HG02885 (cell line): ENCODE measurements around the gene RSL24D1.
A peak's percentile ranks its signal among the peaks of the same experiment; 100 is the strongest.
"Not testable (repeated sequence)": the region's sequence is repeated elsewhere in the genome, so short reads cannot be mapped to it uniquely, and the experiment has no call there.

Source experiments
- ATAC-seq: cut with Tn5 transposase; IDR thresholded peaks from one replicate; pipeline ENCODE4 v1.9.1; 2021; ENCODE audit warnings: mild to moderate bottlenecking; ENCODE audit not compliant: unreplicated experiment, poor library complexity

The RSL24D1 gene

DNA sequence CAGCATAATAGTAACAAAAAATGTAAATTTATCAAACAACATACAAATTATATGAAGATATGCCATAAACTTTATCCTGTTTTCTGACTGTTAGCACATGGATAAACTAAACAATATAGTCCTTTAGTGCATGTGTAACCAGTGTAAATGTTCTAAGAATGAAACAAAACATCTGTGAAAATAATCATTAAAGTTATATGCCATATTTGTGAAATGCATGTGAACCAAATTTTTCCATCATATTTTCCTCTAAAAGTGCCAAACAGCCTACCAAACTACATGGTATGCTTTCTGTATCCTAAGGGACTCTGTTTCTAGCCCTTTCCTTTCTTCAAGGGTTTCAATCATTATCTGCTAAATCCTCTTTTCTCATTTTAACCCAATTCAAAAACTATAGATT, 23.9 kb upstream of the RSL24D1 start:
- ATAC-seq = no peak

DNA sequence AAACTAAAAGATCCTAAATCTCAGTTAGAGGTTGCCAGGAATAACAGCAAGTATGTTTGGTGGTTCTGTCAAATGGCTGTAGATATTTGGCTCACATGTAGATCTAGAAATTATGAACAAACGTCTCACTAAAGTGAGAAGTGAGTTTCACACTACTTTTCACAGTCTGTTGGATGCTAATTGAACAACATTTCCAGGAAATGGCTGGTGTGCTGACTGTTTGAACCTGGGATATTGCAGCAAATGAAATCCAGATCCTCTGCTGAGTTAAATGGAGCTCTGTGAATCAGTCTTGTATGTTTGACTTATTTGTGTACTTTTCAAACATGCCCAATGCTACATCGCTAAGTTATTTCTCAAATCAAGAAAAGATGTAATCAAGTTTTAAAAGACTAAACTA, 21.3 kb upstream of the RSL24D1 start:
- no peak for ATAC-seq

DNA sequence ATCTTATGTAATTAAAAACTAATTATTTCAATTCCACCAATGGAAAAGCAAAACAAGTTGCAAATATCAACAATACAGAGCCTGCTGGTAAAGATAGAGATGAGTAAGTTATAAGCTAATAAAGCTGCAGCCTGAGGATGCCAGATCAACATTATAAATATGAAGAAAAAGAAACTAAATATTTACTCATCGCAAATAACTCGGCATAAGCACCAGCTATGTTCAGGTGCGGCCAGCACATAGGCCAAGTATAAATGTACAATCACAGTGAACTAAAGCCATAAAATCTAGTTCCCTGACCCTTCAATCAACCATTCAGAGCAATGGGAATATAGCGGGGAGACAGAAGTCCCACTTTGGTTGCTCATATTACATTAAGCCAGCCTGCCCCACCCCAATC, 7.7 kb upstream of the RSL24D1 start:
- no peak for ATAC-seq

DNA sequence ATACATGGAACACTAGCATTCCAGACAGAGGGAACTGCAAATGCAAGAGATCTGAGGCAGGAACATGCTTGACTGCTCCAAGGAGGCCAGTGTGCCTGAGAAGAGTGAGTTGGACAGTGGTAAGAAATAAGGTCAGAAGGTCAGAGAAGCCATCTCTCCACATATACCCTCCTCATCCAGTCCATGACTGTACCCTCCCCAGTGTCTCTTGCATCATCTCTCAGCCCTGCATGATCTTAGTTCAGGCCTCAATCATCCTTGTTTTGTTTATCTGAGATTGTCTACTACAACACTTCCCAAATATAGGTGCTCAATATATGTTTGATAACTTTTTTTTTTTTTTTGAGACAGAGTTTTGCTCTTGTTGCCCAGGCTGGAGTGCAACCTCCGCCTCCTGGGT, 5.5 kb upstream of the RSL24D1 start:
- no peak for ATAC-seq

DNA sequence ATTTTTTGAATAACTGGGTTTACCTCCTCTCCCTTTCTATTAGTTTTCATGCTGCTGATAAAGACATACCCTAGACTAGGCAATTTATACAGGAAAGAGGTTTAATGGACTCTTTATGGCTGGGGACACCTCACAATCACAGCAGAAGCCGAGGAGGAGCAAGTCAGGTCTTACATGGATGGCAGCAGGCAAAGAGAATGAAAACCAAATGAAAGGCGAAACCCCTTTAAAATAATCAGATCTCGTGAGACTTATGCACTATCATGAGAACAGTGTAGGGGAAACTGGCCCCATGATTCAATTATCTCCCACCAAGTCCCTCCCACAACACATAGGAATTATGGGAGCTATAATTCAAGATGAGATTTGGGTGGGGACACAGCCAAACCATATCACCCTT, 2.0 kb upstream of the RSL24D1 start:
- no peak for ATAC-seq

DNA sequence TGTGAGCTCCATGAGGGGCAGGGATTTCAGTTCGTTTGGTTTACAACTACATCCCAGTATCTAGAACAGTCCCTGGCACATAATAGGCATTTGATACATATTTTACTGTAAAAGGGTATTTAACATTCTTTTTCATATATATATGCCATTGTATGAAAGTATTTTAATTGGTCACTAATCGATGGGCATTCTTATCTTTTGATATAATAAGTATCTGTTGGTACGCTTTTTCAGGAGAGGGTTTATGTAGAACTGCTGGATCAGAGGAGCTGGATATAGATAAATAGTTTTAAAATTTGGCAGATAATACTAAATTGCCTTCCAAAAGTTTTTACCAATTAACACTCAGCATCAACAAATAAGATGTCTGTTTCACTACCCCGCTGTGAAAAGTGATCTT, 978 bp upstream of the RSL24D1 start:
- no peak for ATAC-seq

DNA sequence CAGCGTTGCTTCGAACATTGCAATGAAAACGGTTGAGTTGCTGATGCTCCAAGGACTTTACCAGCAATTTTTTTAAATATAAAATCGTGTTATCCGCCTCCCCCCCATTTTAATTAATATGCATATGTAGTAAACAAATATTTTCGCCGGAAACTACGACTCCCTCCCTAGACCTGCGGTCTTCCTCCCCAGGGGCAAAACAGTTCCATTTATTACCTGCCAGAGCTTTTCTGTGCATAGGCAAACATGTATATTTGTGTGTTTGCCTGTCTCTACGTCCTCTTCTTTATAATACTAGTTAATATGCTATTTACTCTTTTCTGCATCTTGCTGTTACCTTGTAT, 593 bp upstream of the RSL24D1 start:
- ATAC-seq = peak; percentile 22

DNA sequence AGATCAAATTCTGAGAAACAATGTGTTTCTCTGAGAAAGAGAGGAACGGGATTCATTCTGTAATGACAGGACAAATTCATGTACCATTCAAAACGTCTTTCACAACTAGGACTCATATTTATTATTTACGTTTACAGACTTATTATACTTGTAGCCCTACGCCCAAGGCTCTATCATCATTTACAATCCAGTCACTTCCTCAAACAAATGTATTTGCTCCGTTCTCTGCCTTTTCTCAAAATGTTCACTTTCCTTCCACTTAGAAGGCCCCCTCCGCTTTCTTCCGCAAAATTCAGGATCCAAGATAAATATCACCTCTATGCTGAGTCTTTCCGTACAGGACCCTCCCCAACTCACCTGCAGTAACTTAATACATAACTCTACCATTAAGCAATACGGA, 745 bp downstream of the RSL24D1 start:
- ATAC-seq = no peak

DNA sequence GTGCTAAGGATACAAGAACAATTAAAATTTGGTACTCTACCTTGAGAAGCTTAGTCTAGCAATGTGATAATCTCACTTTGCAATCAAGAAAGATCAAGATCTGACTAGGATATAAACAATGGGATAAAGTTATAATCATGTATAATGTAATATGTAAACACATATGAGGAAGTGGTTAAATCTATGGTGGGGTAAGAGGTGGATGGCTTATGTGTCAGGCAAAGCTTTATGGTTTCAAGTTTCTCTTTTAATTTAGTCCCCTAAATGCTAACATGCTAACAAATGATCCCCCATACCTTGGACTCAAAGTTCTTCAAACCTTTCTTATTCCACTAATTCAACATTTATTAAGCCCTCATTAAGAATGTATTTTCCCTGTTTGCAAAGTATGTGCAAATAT, 2.5 kb downstream of the RSL24D1 start:
- ATAC-seq = no peak

DNA sequence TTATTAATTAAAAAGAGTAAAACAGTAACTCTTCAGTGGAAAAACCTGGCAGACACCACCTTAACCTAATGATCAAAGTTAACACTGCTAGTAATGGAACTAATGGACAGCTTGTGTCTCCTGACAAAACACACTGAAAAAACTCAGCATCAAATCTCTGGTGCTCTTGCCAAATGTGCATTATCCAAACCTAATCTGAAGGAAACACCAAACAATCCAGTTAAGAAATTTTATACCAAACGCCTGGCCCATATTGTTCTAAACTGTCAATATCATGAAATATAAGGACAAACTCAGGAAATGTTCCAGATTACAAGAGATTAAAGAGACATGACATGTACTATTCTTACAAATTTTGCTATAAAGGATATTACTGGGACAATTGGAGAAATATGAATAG, 10.4 kb downstream of the RSL24D1 start:
- ATAC-seq = no peak

DNA sequence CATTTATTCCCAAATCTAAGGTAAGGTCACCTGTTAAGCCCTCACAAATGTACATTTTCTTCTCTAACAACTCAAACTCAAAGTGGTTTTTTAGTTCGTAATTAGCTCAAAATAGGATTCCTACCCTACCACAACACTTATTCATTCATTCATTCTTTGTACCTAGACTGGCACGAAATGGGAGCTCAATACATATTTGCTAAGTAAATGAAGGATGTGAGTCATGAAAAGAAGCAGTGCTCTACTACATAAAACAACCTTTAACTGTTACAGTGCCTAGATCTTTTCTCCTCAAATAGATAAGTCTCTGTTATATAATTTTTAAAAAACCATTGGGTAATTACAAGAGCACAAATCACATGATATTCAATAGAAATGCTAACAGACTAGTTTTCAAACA, 13.1 kb downstream of the RSL24D1 start:
- no peak for ATAC-seq

DNA sequence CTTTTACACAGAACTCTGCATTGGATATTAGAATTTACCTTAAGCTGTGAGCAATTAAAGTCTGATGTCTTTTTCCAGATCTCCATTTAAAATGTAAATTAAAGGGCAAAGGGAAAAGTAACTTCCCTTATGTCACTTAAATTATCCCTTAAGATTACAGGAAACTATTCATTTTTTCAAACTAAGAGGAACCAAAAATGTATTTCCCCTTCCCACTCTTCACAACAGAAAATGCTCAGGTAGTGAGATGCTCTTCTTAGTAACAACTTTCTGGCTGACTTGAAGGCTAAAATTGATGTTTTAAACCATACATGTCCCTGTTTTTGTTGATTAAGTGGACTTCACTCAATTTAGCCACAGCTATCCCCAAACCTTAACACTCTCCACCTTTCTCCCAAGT, 17.6 kb downstream of the RSL24D1 start:
- no peak for ATAC-seq

DNA sequence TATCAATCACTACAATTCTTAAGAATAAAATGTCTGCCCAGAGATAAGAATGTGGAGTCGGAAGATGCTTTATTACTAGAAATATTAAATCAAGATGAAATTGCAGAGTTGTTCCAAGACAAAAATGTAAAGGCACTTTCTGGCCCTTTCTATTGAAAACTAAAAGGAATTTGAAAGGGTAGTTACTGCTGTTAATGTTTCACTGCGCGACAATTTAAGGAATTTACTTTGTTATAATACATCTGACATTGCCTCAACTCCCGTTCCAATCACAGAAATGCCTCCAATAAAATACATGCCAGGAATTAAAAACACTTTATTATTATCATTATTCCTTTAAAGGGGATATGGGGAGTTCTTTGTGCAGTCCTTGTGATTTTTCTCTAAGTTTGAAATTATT, 26.4 kb downstream of the RSL24D1 start:
- no peak for ATAC-seq

DNA sequence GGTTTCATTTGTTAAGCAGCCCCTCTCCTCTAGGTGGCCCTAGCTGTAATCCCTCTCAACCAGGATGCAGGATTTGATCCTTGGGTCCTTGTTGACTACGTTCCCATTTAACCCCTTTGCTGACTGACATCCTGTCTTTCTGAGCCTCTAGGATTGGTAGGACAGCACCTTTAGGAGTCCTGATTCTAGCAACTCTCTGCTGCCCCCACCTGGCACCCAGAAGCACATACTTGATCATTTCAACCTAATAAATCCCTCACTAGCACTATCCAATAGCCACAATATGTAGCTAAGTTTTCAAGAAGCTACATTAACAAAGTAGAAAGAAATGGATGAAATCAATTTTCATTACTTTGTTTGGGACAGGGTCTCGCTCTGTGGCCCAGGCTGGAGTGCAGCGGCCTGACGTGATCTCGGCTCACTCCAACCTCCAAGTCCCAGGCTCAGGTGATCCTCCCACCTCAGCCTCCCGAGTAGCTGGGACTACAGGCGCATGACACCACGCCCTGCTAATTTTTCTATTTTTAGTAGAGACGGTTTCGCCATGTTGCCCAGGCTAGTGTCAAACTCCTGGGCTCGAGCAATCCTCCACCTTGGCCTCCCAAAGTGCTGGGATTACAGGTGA, 28.3 kb downstream of the RSL24D1 start:
- ATAC-seq = peak; percentile 95

DNA sequence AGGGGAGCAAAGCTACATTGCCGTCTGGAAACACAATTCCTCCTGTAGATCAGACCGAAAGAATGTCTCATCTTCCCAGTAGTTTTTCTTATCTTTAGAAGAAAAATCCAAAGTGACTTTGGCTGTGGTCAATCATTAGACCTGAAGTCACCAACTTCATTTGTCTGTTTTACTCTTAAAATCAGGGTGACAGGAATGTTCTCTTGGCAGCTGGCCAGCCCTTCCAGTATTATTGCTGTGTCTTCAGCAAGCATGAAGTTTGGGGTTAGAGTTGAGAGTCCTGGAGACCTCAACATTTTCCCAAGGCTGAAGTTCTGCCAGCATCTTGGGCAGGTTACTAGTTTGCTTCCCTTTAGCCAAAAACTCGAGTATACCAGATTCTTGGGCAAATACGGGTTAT, 32.5 kb downstream of the RSL24D1 start:
- no peak for ATAC-seq

DNA sequence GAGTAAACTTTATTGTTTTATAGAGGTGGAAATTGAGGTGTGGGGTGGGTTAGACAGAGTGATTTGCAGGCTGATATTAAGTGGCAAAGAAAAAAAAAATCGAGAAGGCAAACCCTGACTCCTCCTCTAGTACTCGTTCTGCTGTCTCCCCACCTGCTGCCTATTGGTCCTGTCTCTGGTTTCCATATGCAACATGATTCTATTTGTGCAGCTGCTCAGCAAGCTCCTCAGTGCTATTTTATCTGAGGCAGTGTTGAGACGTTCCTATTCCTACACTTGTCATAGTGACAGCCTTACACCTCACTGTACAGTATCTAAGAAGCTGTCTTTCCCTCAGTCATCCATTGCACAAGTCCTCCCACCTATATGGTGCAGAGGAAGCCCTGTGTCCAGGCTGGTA, 45.1 kb downstream of the RSL24D1 start:
- ATAC-seq = no peak

DNA sequence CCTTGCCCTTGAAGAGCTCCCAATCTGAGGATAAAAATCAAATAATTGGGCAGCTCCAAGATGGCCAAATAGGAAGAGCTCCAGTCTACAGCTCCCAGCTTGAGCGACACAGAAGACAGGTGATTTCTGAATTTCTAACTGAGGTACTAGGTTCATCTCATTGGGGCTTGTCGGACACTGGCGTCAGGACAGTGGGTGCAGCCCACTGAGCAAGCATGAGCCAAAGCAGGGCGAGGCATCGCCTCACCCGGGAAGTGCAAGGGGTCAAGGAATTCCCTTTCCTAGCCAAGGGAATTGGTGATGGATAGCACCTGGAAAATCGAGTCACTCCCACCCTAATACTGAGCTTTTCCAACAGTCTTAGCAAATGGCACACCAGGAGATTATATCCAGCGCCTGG, 53.6 kb downstream of the RSL24D1 start:
- ATAC-seq = not testable (repeated sequence)

DNA sequence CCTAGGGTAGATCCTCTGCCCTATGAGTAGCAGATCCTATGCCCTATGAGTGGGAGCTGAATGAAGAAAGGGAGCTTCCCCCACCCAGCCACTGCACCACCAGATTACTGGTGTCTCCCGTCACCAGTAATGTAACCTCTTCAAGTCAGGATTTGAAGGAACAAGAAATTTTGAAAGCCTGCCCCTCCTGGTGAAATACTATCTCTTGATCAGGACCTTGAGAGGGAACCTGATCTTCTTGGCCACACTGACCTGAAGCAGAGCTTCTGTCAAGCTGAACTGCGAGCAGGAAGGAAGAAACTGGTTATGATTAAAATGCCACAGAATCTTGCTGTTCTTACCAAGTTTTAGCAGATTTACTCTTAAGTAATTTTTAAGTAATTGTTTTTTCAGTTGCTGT, 62.8 kb downstream of the RSL24D1 start:
- no peak for ATAC-seq

DNA sequence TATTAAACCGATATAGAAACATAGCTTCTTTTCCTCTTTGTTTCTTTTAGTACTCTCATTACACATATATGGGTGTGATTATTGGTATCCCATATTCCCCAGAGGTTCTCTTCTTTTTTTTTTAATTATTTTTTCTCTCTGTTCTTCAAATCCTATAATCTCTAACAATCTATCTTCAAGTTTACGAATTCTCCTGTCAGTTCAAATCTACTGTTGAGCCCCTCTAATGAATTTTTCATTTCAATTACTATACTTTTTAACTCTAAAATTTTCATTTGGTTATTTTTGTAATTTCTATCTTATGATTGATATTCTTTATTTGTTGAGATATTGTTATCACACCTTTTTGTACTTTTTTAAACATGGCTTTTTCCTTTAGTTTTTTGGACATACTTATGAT, 64.1 kb downstream of the RSL24D1 start:
- no peak for ATAC-seq
